IMR-90 (cell line): ENCODE measurements around the gene DPP10.

Source experiments
- BHLHE40 ChIP-seq: fragments of 150-350 bp; IDR thresholded peaks from 2 replicates; pipeline ENCODE4 v1.6.1; 2016; ENCODE audit warnings: mild to moderate bottlenecking, low read depth, low read length
- CEBPB ChIP-seq: IDR thresholded peaks from 2 replicates; pipeline ENCODE4 v1.6.1; 2012; ENCODE audit warnings: low read depth, low read length, improper control_type of control experiment
- CTCF ChIP-seq: conservative IDR thresholded peaks from 2 replicates; pipeline ENCODE4 v1.5.1; 2012; ENCODE audit warnings: mild to moderate bottlenecking, low read depth, low read length, improper control_type of control experiment
- ELK1 ChIP-seq: fragments of 150-350 bp; IDR thresholded peaks from 2 replicates; pipeline ENCODE4 v1.6.1; 2016; ENCODE audit warnings: low read depth, mild to moderate bottlenecking, low read length, moderate library complexity, borderline replicate concordance
- FOS ChIP-seq: fragments of 150-350 bp; IDR thresholded peaks from 2 replicates; pipeline ENCODE4 v1.6.1; 2016; ENCODE audit warnings: low read depth, low read length
- MAFK ChIP-seq: IDR thresholded peaks from 2 replicates; pipeline ENCODE4 v1.6.1; 2012; ENCODE audit warnings: low read depth, low read length, improper control_type of control experiment
- MAZ ChIP-seq: IDR thresholded peaks from 2 replicates; pipeline ENCODE4 v1.6.1; 2012; ENCODE audit warnings: low read depth, mild to moderate bottlenecking, low read length, improper control_type of control experiment, moderate library complexity, borderline replicate concordance
- MXI1 ChIP-seq: IDR thresholded peaks from 2 replicates; pipeline ENCODE4 v1.6.1; 2012; ENCODE audit warnings: low read depth, mild to moderate bottlenecking, low read length, moderate library complexity, borderline replicate concordance
- NFE2L2 ChIP-seq: fragments of 150-350 bp; IDR thresholded peaks from 2 replicates; pipeline ENCODE4 v1.6.1; 2016; ENCODE audit warnings: low read depth, mild to moderate bottlenecking, low read length
- POLR2A ChIP-seq: IDR thresholded peaks from 2 replicates; pipeline ENCODE4 v1.6.1; 2012; ENCODE audit warnings: mild to moderate bottlenecking, low read depth, low read length
- RAD21 ChIP-seq: IDR thresholded peaks from 2 replicates; pipeline ENCODE4 v1.6.1; 2012; ENCODE audit warnings: low read length, improper control_type of control experiment
- RCOR1 ChIP-seq: IDR thresholded peaks from 2 replicates; pipeline ENCODE4 v1.6.1; 2012; ENCODE audit warnings: mild to moderate bottlenecking, low read length, improper control_type of control experiment; ENCODE audit not compliant: insufficient replicate concordance

- TF ChIP-seq CTCF: no peak
- TF ChIP-seq MAZ: no peak
- TF ChIP-seq ELK1: no peak
- no peak for TF ChIP-seq POLR2A
- no peak for TF ChIP-seq MAFK
- TF ChIP-seq BHLHE40: no peak
- TF ChIP-seq RCOR1: no peak
- TF ChIP-seq MXI1: no peak
- no peak for TF ChIP-seq FOS
- TF ChIP-seq RAD21: no peak
- no peak for TF ChIP-seq NFE2L2
- TF ChIP-seq CEBPB: no peak
These were observed 1235.7 kb downstream of the DPP10 start for GRCh38 chr2:115678129-115678528.
